Activated B cell treated with CpG ODN at 0.5 μM for 24 hours (primary cell): Measurements from ENCODE around the gene FOXP1. TPM values are rescaled to one million over a fixed set of nuclear protein-coding genes. Genes with fewer than 3 reads are reported as not detected.
A peak's percentile ranks its signal among the peaks of the same experiment; 100 is the strongest.

Experiments used
- ATAC-seq: fragments of 200-7000 bp; cut with Tn5 transposase; one replicate; pipeline ENCODE4 v1.10.0; 2021; ENCODE audit warnings: low read depth, mild to moderate bottlenecking, moderate library complexity
- CTCF ChIA-PET: fragments of 350-600 bp; sonication (Branson Sonifier 250); formaldehyde crosslinking; loops from one replicate; lab custom pipeline; 2021; ENCODE audit warnings: antibody characterized with exemption; lab: Charles Lee
- POLR2A ChIA-PET: fragments of 350-600 bp; sonication (Branson Sonifier 250); formaldehyde crosslinking; loops from one replicate; lab custom pipeline; 2021; ENCODE audit warnings: antibody characterized with exemption; lab: Charles Lee
- DNase-seq: peaks from one replicate; pipeline ENCODE4 v3.0.0; 2022
- H3K27ac Mint-ChIP-seq: one replicate; pipeline ENCODE4 v1.8.0; 2020; ENCODE audit warnings: mixed read lengths
- H3K27me3 Mint-ChIP-seq: one replicate; pipeline ENCODE4 v1.8.0; 2021; ENCODE audit warnings: mixed read lengths
- H3K36me3 Mint-ChIP-seq: one replicate; pipeline ENCODE4 v1.8.0; 2021; ENCODE audit warnings: low read depth, mixed read lengths
- H3K4me1 Mint-ChIP-seq: one replicate; pipeline ENCODE4 v1.8.0; 2021; ENCODE audit warnings: mixed read lengths
- H3K4me3 Mint-ChIP-seq: one replicate; pipeline ENCODE4 v1.8.0; 2020; ENCODE audit warnings: mild to moderate bottlenecking, mixed read lengths
- H3K9me3 Mint-ChIP-seq: one replicate; pipeline ENCODE4 v1.8.0; 2020; ENCODE audit warnings: mixed read lengths
- intact Hi-C: fragments of 100-400 bp; cut with micrococcal nuclease; formaldehyde crosslinking; loops from one replicate; pipeline ENCODE4 v1.15.1; 2024
- total RNA-seq: library from RNA; stranded (reverse); gene quantifications from 2 replicates; pipeline ENCODE4 v1.2.3, GENCODE V29; 2022
- TF ChIP-seq, protein P1 (sequence below): fragments of 200-600 bp; IDR thresholded peaks from one replicate; pipeline ENCODE4 v1.8.0; 2022; ENCODE audit warnings: antibody characterized with exemption, mild to moderate bottlenecking

Gene FOXP1
- total RNA-seq, 1 donor from 2014 or later, result 563 TPM

DNA sequence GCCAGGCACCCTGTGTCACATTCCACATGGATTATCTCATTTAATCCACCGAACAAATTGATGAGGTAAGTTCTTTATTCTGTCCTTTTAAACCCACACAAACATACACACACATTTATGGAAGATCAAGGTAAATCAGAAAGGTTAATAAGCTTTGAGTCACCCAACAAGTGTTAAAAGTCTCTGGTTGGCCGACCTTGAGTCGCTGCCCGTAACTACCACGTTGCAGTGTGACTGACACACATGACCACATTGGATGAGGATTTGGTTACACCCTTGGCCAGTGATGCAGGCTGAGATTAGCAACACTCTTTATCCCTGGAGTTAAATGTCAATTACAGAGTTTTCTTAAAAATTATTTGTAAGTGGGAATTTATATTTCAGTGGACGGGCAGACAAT, 19.2 kb downstream of the FOXP1 start:
- Mint-ChIP-seq H3K36me3 (peaks cover 18% of the 10 kb centered on the region), H3K27me3 (peaks cover 6% of the 10 kb centered on the region), H3K4me1 (peaks cover 74% of the 10 kb centered on the region), H3K27ac (peak overlapping the region; percentile 71), H3K9me3 (no peaks in the 10 kb centered on the region), H3K4me3 (peak overlapping the region; percentile 54)
- DNase-seq, result no peak
- CTCF ChIA-PET, result interaction anchor here (0.7 kb wide), 1 partner anchor 12 kb away, joined by 3 read pairs; no protein-coding TSS in a partner anchor
- peak; percentile 66 for ATAC-seq
- TF ChIP-seq, protein P1, sequence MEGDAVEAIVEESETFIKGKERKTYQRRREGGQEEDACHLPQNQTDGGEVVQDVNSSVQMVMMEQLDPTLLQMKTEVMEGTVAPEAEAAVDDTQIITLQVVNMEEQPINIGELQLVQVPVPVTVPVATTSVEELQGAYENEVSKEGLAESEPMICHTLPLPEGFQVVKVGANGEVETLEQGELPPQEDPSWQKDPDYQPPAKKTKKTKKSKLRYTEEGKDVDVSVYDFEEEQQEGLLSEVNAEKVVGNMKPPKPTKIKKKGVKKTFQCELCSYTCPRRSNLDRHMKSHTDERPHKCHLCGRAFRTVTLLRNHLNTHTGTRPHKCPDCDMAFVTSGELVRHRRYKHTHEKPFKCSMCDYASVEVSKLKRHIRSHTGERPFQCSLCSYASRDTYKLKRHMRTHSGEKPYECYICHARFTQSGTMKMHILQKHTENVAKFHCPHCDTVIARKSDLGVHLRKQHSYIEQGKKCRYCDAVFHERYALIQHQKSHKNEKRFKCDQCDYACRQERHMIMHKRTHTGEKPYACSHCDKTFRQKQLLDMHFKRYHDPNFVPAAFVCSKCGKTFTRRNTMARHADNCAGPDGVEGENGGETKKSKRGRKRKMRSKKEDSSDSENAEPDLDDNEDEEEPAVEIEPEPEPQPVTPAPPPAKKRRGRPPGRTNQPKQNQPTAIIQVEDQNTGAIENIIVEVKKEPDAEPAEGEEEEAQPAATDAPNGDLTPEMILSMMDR, result no peak
- POLR2A ChIA-PET, result interaction anchor here (0.5 to 2.6 kb wide), 4 partner anchors 11 to 21 kb away, joined by 3 to 21 read pairs (median 6); partner anchors contain the start of gene FOXP1
- intact Hi-C loops, result loop anchor here (1.0 kb wide), 1 partner anchor 17 kb away; no protein-coding TSS in a partner anchor

DNA sequence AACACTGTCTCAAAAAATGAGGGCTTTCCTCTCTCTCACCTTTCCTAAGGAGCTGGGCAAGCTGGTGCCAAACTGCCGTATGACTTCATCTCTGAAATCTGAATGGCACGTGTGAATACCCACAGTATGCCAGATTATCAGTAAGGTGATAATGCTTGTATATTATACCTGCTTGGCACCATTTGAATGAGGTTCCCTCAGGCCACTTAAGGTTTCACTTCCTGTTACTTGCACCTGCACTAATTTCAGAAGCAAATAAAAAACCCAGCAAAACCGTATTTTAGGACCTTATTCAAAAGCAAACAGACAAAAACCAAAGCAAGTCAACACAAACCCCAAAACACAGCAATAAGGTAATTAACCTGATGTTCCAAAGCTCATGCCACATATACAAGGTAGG, 19.7 kb downstream of the FOXP1 start:
- peak; percentile 65 for ATAC-seq
- peak overlapping the region; percentile 20 for H3K4me3 Mint-ChIP-seq

DNA sequence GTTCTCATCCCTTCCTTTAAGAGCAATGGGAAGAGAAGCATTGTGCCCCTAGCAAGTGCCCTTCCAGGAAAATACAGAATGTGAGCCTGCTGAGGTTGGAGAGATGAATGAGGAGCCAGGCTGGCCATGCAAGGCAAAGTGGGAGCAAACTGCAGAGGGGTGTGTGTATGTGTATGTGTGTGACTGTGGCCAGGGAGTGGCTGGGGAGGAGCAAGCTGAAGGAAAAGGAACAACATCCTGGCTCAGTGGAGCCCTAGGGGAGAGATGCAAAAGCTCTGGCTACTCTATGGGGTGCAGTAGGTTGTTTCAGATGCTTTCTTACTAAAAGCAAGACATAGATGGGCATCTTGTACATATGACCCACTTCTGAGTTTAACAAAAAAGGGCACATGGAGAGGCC, 20.6 kb downstream of the FOXP1 start:
- TF ChIP-seq, protein P1, result no peak
- H3K4me3 Mint-ChIP-seq, result no peak overlapping the region
- POLR2A ChIA-PET, result interaction anchor here (0.6 to 1.7 kb wide), 2 partner anchors 20 to 552 kb away, joined by 6 to 8 read pairs; no protein-coding TSS in a partner anchor

More for the DNA sequence above, 19.7 kb downstream of the FOXP1 start:
- peaks cover 19% of the 10 kb centered on the region for H3K36me3 Mint-ChIP-seq
- POLR2A ChIA-PET, result interaction anchor here (0.5 to 2.6 kb wide), 4 partner anchors 10 to 21 kb away, joined by 3 to 21 read pairs (median 6); partner anchors contain the start of gene FOXP1
- no peaks in the 10 kb centered on the region for H3K9me3 Mint-ChIP-seq
- peaks cover 6% of the 10 kb centered on the region for H3K27me3 Mint-ChIP-seq
- TF ChIP-seq, protein P1, result no peak
- CTCF ChIA-PET, result no interaction called here
- DNase-seq, result no peak
- peaks cover 69% of the 10 kb centered on the region for H3K4me1 Mint-ChIP-seq
- intact Hi-C loops, result loop anchor here (1.0 to 2.0 kb wide), 2 partner anchors 15 to 17 kb away; no protein-coding TSS in a partner anchor
- H3K27ac Mint-ChIP-seq, result peak overlapping the region; percentile 59

DNA sequence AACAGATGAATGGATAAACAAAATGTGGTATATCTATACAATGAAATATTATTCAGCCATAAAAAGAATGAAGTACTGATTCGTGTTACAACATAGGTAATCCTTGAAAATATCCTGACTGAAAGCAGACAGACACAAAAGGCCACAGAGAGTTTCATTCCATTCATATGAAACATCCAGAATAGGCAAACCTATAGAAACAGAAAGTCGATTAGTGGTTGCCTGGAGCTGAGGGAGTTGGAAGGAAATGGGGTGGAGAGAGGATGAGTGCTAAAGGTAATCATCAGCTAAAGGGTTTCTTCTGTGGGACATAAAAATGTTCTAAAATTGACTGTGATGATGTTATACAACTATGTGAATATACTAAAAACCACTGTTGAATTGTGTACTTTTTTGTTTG, 22.9 kb downstream of the FOXP1 start:
- CTCF ChIA-PET, result no interaction called here
- DNase-seq, result no peak
- POLR2A ChIA-PET, result interaction anchor here (1.1 kb wide), 1 partner anchor 18 kb away, joined by 3 read pairs; no protein-coding TSS in a partner anchor
- Mint-ChIP-seq H3K27me3 (no peaks in the 10 kb centered on the region), H3K4me3 (no peak overlapping the region), H3K27ac (no peak overlapping the region), H3K36me3 (peaks cover 12% of the 10 kb centered on the region), H3K9me3 (no peaks in the 10 kb centered on the region), H3K4me1 (peaks cover 53% of the 10 kb centered on the region)
- no peak for ATAC-seq
- TF ChIP-seq, protein P1, result no peak
- intact Hi-C loops, result no loop called here

More for the DNA sequence above, 20.6 kb downstream of the FOXP1 start:
- peaks cover 21% of the 10 kb centered on the region for H3K36me3 Mint-ChIP-seq
- peak overlapping the region; percentile 9 for H3K27ac Mint-ChIP-seq
- ATAC-seq, result no peak
- H3K27me3 Mint-ChIP-seq, result peaks cover 6% of the 10 kb centered on the region
- CTCF ChIA-PET, result no interaction called here
- H3K4me1 Mint-ChIP-seq, result peaks cover 63% of the 10 kb centered on the region
- intact Hi-C loops, result loop anchor here (2.0 kb wide), 1 partner anchor 14 kb away; no protein-coding TSS in a partner anchor
- no peak for DNase-seq
- no peaks in the 10 kb centered on the region for H3K9me3 Mint-ChIP-seq

DNA sequence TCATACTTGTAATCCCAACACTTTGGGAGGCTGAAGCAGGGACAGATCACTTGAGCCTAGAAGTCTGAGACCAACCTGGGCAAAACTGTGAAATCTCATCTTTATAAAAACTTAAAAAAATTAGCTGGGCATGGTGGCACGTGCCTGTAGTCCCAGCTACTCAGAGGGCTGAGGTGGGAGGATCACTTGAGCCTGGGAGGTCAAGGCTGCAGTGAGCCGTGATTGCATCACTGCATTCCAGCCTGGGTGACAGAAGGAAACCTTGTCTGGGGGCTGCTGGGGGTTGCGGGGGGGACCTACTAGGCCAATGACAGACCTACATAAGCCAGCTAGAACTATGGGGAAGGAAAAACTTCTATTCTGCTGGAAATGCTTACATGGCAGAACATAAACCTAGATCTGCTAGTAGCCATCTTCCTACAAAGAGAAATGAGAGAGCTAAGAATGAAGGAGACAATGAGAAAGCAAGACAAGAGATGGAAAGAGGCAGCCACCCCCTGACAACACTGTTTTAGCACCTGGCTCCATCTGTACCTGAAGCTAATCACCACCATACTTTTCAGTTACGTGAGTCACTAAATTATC, 23.9 kb downstream of the FOXP1 start:
- Mint-ChIP-seq H3K27me3 (no peaks in the 10 kb centered on the region), H3K9me3 (no peaks in the 10 kb centered on the region), H3K4me3 (no peak overlapping the region), H3K27ac (no peak overlapping the region), H3K4me1 (peaks cover 48% of the 10 kb centered on the region), H3K36me3 (peaks cover 10% of the 10 kb centered on the region)
- CTCF ChIA-PET, result no interaction called here
- DNase-seq (no peak), ATAC-seq (no peak)
- POLR2A ChIA-PET, result interaction anchor here (1.1 kb wide), 1 partner anchor 17 kb away, joined by 3 read pairs; no protein-coding TSS in a partner anchor
- intact Hi-C loops, result no loop called here
- TF ChIP-seq, protein P1, result no peak
